OCI-LY7 (cell line): Measurements from ENCODE around the gene CABP2. TPM values are rescaled to one million over a fixed set of nuclear protein-coding genes. Genes with fewer than 3 reads are reported as not detected.

Experiments
- BruUV-seq: library from RNA; stranded (reverse); fragments of 400-500 nt; replicated peaks from 2 replicates; lab custom pipeline; 2021; lab: Mats Ljungman, UMichigan
- CTCF ChIA-PET: fragments of 300-600 bp; sonication (Branson Sonifier 250); formaldehyde crosslinking; loops from one replicate; lab custom pipeline; 2022; ENCODE audit warnings: antibody characterized with exemption; ENCODE audit not compliant: unreplicated experiment; lab: Charles Lee
- POLR2A ChIA-PET: fragments of 300-600 bp; sonication (Branson Sonifier 250); formaldehyde crosslinking; loops from one replicate; lab custom pipeline; 2022; ENCODE audit warnings: antibody characterized with exemption; lab: Charles Lee
- DNase-seq: peaks from one replicate; pipeline ENCODE4 v3.0.0-alpha.2; 2015; ENCODE audit warnings: low spot score
- H2AFZ ChIP-seq: fragments of 200-600 bp; sonication (generic), shearing (Covaris generic); 2 replicates; pipeline ENCODE4 v1.6.1; 2014; ENCODE audit warnings: mild to moderate bottlenecking, antibody characterized with exemption, low read length, moderate library complexity
- H3K27ac ChIP-seq: fragments of 200-600 bp; sonication (generic); 2 replicates; pipeline ENCODE4 v1.5.1; 2014; ENCODE audit warnings: mixed run types, low read depth, mild to moderate bottlenecking, moderate library complexity, low read length, inconsistent platforms; ENCODE audit not compliant: poor library complexity, severe bottlenecking
- H3K36me3 ChIP-seq: fragments of 200-600 bp; sonication (generic); 2 replicates; pipeline ENCODE4 v1.6.1; 2014; ENCODE audit warnings: mild to moderate bottlenecking, antibody characterized with exemption, low read length, moderate library complexity, mixed read lengths; ENCODE audit not compliant: insufficient read depth
- H3K4me1 ChIP-seq: fragments of 200-600 bp; sonication (generic); 2 replicates; pipeline ENCODE4 v1.5.1; 2014; ENCODE audit warnings: mild to moderate bottlenecking, low read length; ENCODE audit not compliant: insufficient read depth, poor library complexity, severe bottlenecking
- H3K4me2 ChIP-seq: fragments of 200-600 bp; sonication (generic); 2 replicates; pipeline ENCODE4 v1.6.1; 2014; ENCODE audit warnings: mild to moderate bottlenecking, low read length
- H3K4me3 ChIP-seq: fragments of 200-600 bp; sonication (generic); 2 replicates; pipeline ENCODE4 v1.5.1; 2014; ENCODE audit warnings: mild to moderate bottlenecking, low read depth, low read length; ENCODE audit not compliant: poor library complexity, severe bottlenecking
- H3K79me2 ChIP-seq: fragments of 200-600 bp; sonication (generic); 2 replicates; pipeline ENCODE4 v1.6.1; 2016; ENCODE audit warnings: low read depth, mild to moderate bottlenecking, low read length, moderate library complexity, mixed read lengths; ENCODE audit not compliant: insufficient read depth
- H3K9me2 ChIP-seq: fragments of 200-600 bp; sonication (generic); 2 replicates; pipeline ENCODE4 v1.6.1; 2016; ENCODE audit warnings: mild to moderate bottlenecking, low read length, mixed read lengths; ENCODE audit not compliant: insufficient read depth
- H3K9me3 ChIP-seq: fragments of 200-600 bp; sonication (generic); 2 replicates; pipeline ENCODE4 v1.6.1; 2014; ENCODE audit warnings: mild to moderate bottlenecking, mixed run types, low read length, mixed read lengths
- H4K20me1 ChIP-seq: fragments of 200-600 bp; sonication (generic); 2 replicates; pipeline ENCODE4 v1.6.1; 2014; ENCODE audit warnings: mild to moderate bottlenecking, antibody characterized with exemption, low read length, moderate library complexity, mixed read lengths; ENCODE audit not compliant: insufficient read depth
- CTCF ChIP-seq: fragments of 200-600 bp; sonication (generic); conservative IDR thresholded peaks from 2 replicates; pipeline ENCODE4 v1.5.1; 2014; ENCODE audit warnings: mild to moderate bottlenecking, antibody characterized with exemption, low read length, moderate library complexity, mixed read lengths
- EZH2phosphoT487 ChIP-seq: fragments of 200-600 bp; sonication (generic); IDR thresholded peaks from 2 replicates; pipeline ENCODE4 v1.6.1; 2018; ENCODE audit warnings: low read depth, borderline replicate concordance, mild to moderate bottlenecking, mixed run types, antibody characterized with exemption, low read length, moderate library complexity, mixed read lengths
- intact Hi-C: fragments of 100-400 bp; cut with micrococcal nuclease; formaldehyde crosslinking; loops from one replicate; pipeline ENCODE4 v1.10.0; 2022; ENCODE audit not compliant: unreplicated experiment
- total RNA-seq, 2 experiments: library from RNA; depleted of rRNA in 1 of 2; stranded (reverse); fragments of >200 nt in 1 of 2; shearing (Covaris generic) in 1 of 2; gene quantifications; 2 replicates each; pipeline ENCODE4 v1.2.3, GENCODE V29; 2014 to 2022

CABP2 gene
- total RNA-seq, 2 experiments from 2014 or later: not detected

DNA sequence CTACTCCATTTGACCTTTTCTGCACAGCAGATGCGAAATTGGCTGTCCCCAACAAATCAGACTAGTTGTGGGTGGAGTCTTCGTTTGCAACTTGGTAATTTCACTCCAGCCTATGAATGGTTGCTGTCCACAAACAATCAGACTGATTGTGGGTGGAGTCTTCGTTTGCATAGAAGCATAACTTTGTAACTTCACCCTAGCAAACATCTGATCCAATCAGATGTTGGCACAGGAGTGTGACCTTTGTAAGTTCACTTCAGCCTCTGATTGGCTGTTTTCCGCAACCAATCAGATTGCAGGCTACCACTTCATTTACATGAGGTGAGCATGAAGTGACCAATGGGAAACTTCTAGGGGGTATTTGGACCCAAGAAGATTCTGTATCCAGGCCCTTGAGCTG lies 16.3 kb upstream of the CABP2 start:
- POLR2A ChIA-PET: no interaction called here

DNA sequence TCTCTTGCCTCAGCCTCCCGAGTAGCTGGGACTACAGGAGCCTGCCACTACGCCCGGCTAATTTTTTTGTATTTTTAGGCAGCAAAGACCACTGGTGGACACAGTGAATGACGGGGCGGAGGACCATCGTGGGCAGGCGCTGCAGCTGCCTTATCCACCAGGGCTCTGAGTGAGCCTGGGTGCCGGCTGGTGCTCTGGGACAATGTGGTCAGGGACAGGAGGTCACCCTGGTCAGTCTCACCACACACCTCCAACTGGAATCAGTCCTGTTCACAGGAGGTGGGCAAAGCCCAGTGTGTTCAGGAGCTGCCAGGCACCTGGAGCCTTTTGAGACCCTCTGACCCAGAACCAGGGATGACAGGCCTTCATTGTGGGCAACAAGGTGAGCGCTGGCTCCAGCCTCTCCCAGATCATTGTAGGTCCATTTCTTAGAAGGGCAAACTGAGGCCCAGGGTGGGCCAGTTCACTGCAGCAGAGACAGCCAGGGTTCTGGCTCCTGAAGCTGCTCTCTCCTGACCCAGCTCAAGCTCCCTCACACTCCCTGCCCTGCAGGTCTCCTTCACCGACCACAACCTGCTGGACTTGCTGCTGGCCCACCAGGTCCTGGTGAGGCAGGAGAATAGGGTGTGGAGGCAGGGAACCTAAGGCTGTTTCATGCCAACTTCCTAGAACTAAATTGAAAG lies 15.7 kb upstream of the CABP2 start:
- ChIA-PET POLR2A (interaction anchor here (0.7 kb wide), 1 partner anchor 228 kb away, joined by 4 read pairs; no protein-coding TSS in a partner anchor), CTCF (no interaction called here)
- Histone ChIP-seq H3K4me3 (no peak overlapping the region), H4K20me1 (no peaks in the 10 kb centered on the region), H3K9me3 (peaks cover 17% of the 10 kb centered on the region), H3K9me2 (no peaks in the 10 kb centered on the region), H3K79me2 (no peaks in the 10 kb centered on the region), H3K4me2 (no peak overlapping the region), H3K4me1 (no peaks in the 10 kb centered on the region), H3K36me3 (no peaks in the 10 kb centered on the region), H3K27ac (no peak overlapping the region), H2AFZ (no peak overlapping the region)
- DNase-seq: no peak
- BruUV-seq: no TSS peak
- TF ChIP-seq EZH2phosphoT487 (no peak), CTCF (no peak)
- intact Hi-C loops: no loop called here

More for the DNA sequence above, 16.3 kb upstream of the CABP2 start:
- no peaks in the 10 kb centered on the region for H4K20me1 ChIP-seq
- no peak overlapping the region for H2AFZ ChIP-seq
- CTCF ChIA-PET: no interaction called here
- DNase-seq: no peak
- peaks cover 11% of the 10 kb centered on the region; the same call in 1 of the 2 replicates for H3K9me3 ChIP-seq
- no TSS peak for BruUV-seq
- H3K9me2 ChIP-seq: no peaks in the 10 kb centered on the region
- H3K4me2 ChIP-seq: no peak overlapping the region
- no peak overlapping the region for H3K4me3 ChIP-seq
- no peaks in the 10 kb centered on the region for H3K4me1 ChIP-seq
- H3K27ac ChIP-seq: no peak overlapping the region
- intact Hi-C loops: no loop called here
- no peaks in the 10 kb centered on the region for H3K36me3 ChIP-seq
- no peaks in the 10 kb centered on the region for H3K79me2 ChIP-seq
- TF ChIP-seq CTCF (no peak), EZH2phosphoT487 (no peak)

DNA sequence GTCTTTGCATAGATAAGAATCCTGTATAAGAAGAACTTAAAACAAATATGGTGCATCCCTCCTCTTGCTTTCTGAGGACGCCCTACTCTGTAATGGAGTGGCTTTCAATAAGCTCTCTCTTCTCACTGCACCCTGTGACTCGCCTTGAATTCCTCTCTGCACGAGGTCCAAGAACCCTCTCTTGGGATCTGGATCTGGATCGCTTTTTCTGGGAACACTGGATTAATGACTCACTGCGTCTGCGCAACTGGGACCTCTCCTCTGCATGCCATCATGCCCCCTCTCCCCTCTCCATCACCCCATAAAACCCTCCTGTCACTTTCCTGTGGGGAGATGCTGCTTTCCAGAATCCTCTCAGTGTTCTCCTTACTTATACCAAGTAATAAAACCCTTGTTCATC lies 15.1 kb upstream of the CABP2 start:
- no peaks in the 10 kb centered on the region for H3K79me2 ChIP-seq
- no peaks in the 10 kb centered on the region for H3K4me1 ChIP-seq
- intact Hi-C loops: no loop called here
- DNase-seq: no peak
- H2AFZ ChIP-seq: no peak overlapping the region
- CTCF ChIA-PET: no interaction called here
- H3K9me3 ChIP-seq: peaks cover 24% of the 10 kb centered on the region
- POLR2A ChIA-PET: interaction anchor here (0.7 kb wide), 1 partner anchor 229 kb away, joined by 4 read pairs; no protein-coding TSS in a partner anchor
- H3K9me2 ChIP-seq: no peaks in the 10 kb centered on the region
- no TSS peak for BruUV-seq
- no peak overlapping the region for H3K4me3 ChIP-seq
- H3K4me2 ChIP-seq: no peak overlapping the region
- H3K27ac ChIP-seq: no peak overlapping the region
- H3K36me3 ChIP-seq: no peaks in the 10 kb centered on the region
- no peak for TF ChIP-seq CTCF
- no peak for TF ChIP-seq EZH2phosphoT487
- H4K20me1 ChIP-seq: no peaks in the 10 kb centered on the region
